GM23338 (cell line): Measurements from ENCODE around the gene HMOX2.

Source experiments
- CREB1 ChIP-seq: fragments of 250-450 bp; sonication (Bioruptor Pico); IDR thresholded peaks from 2 replicates; pipeline ENCODE4 v1.5.0; 2020; ENCODE audit warnings: low read depth, mild to moderate bottlenecking, moderate library complexity
- CTCF ChIP-seq, 2 experiments: fragments of 200-600 bp in 1 of 2; sonication (generic) in 1 of 2; conservative IDR thresholded peaks; 2 replicates each; pipeline versions ENCODE4 v1.5.1 to v1.6.1; 2016 to 2017; ENCODE audit warnings: antibody characterized with exemption in 2 of 2, low read depth in 2 of 2, mild to moderate bottlenecking in 2 of 2, moderate library complexity in 1 of 2
- EZH2 ChIP-seq: fragments of 200-600 bp; sonication (generic); IDR thresholded peaks from one replicate; pipeline ENCODE4 v1.8.0; 2017; ENCODE audit warnings: antibody characterized with exemption, mild to moderate bottlenecking, low read depth; ENCODE audit not compliant: unreplicated experiment
- EZH2phosphoT487 ChIP-seq: fragments of 200-600 bp; sonication (generic); IDR thresholded peaks from one replicate; pipeline ENCODE4 v1.8.1; 2018; ENCODE audit warnings: antibody characterized with exemption; ENCODE audit not compliant: unreplicated experiment
- JUNB ChIP-seq: IDR thresholded peaks from one replicate; pipeline ENCODE4 v1.6.1; 2016; ENCODE audit warnings: antibody characterized with exemption; ENCODE audit not compliant: unreplicated experiment
- POLR2AphosphoS5 ChIP-seq: IDR thresholded peaks from 2 replicates; pipeline ENCODE4 v1.6.1; 2016; ENCODE audit warnings: antibody characterized with exemption, low read depth
- REST ChIP-seq: IDR thresholded peaks from one replicate; pipeline ENCODE4 v1.6.1; 2018; ENCODE audit warnings: antibody characterized with exemption; ENCODE audit not compliant: unreplicated experiment
- STAT1 ChIP-seq: IDR thresholded peaks from one replicate; pipeline ENCODE4 v1.6.1; 2016; ENCODE audit warnings: antibody characterized with exemption; ENCODE audit not compliant: unreplicated experiment
- ZNF114 ChIP-seq: fragments of 250-450 bp; sonication (Bioruptor Pico); IDR thresholded peaks from 2 replicates; pipeline ENCODE4 v1.5.0; 2020; ENCODE audit warnings: mild to moderate bottlenecking, moderate library complexity
- ZNF331 ChIP-seq: fragments of 250-450 bp; sonication (Bioruptor Pico); IDR thresholded peaks from 2 replicates; pipeline ENCODE4 v1.5.0; 2020; ENCODE audit warnings: low read depth, mild to moderate bottlenecking, moderate library complexity
- ZNF462 ChIP-seq: fragments of 250-450 bp; sonication (Bioruptor Pico); IDR thresholded peaks from 2 replicates; pipeline ENCODE4 v1.5.0; 2020; ENCODE audit warnings: mild to moderate bottlenecking, moderate library complexity

GRCh38 chr16:4513881-4514280 lies 37.7 kb downstream of the HMOX2 start:
- TF ChIP-seq CTCF (conservative IDR thresholded peaks at IDR 0.05; ENCODE audit: low read depth in 2 of 2) (no peak), ZNF331 (CRISPR knock-in tag) (no peak), POLR2AphosphoS5 (no peak), EZH2 (no peak), EZH2phosphoT487 (no peak), CREB1 (CRISPR knock-in tag) (no peak), ZNF114 (no peak), STAT1 (no peak), JUNB (no peak), REST (no peak), ZNF462 (CRISPR knock-in tag) (no peak)
